Measurements from ENCODE around the gene PNMT.

DNA sequence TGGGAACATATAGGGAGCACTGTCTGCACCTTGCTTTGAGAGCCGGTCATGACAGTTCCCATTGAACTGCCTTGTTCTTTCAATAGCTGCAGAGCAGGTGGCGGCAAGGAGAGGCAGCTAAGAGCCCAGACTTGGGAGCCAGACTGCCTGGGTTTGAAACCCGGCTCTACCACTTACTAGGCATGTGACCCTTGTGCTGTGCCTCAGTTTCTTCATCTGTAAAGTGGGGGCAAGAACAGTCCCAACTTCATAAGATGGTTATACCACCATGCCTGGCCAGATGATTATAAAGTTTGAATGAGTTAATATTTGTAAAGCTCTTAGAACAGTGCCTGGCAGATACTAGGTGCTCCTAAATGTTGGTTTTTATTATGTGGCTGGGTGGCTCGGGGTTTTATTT lies 46.0 kb downstream of the PNMT start:
- TF ChIP-seq RAD21 (IDR thresholded peaks at IDR 0.05; ENCODE audit: low read length) = no peak
- TF ChIP-seq, protein P1, sequence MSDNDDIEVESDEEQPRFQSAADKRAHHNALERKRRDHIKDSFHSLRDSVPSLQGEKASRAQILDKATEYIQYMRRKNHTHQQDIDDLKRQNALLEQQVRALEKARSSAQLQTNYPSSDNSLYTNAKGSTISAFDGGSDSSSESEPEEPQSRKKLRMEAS (IDR thresholded peaks at IDR 0.05; ENCODE audit: low read depth) = no peak
- TF ChIP-seq POLR2AphosphoS5 (IDR thresholded peaks at IDR 0.05; ENCODE audit: low read depth, low read length) = no peak
- TF ChIP-seq, protein P2, sequence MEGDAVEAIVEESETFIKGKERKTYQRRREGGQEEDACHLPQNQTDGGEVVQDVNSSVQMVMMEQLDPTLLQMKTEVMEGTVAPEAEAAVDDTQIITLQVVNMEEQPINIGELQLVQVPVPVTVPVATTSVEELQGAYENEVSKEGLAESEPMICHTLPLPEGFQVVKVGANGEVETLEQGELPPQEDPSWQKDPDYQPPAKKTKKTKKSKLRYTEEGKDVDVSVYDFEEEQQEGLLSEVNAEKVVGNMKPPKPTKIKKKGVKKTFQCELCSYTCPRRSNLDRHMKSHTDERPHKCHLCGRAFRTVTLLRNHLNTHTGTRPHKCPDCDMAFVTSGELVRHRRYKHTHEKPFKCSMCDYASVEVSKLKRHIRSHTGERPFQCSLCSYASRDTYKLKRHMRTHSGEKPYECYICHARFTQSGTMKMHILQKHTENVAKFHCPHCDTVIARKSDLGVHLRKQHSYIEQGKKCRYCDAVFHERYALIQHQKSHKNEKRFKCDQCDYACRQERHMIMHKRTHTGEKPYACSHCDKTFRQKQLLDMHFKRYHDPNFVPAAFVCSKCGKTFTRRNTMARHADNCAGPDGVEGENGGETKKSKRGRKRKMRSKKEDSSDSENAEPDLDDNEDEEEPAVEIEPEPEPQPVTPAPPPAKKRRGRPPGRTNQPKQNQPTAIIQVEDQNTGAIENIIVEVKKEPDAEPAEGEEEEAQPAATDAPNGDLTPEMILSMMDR (IDR thresholded peaks at IDR 0.05) = no peak
- no peak for TF ChIP-seq EZH2phosphoT487 (IDR thresholded peaks at IDR 0.05; ENCODE audit: borderline replicate concordance, low read depth)
- no peak for TF ChIP-seq MXI1 (IDR thresholded peaks at IDR 0.05; ENCODE audit: low read depth, low read length)
- TF ChIP-seq TAF1 (IDR thresholded peaks at IDR 0.05; ENCODE audit: borderline replicate concordance, low read depth, low read length) = no peak
- no peak for TF ChIP-seq SMC3 (IDR thresholded peaks at IDR 0.05; ENCODE audit: low read depth, low read length)
- no peak for TF ChIP-seq NFIC (IDR thresholded peaks at IDR 0.05; ENCODE audit: borderline replicate concordance)
- TF ChIP-seq, protein P3, sequence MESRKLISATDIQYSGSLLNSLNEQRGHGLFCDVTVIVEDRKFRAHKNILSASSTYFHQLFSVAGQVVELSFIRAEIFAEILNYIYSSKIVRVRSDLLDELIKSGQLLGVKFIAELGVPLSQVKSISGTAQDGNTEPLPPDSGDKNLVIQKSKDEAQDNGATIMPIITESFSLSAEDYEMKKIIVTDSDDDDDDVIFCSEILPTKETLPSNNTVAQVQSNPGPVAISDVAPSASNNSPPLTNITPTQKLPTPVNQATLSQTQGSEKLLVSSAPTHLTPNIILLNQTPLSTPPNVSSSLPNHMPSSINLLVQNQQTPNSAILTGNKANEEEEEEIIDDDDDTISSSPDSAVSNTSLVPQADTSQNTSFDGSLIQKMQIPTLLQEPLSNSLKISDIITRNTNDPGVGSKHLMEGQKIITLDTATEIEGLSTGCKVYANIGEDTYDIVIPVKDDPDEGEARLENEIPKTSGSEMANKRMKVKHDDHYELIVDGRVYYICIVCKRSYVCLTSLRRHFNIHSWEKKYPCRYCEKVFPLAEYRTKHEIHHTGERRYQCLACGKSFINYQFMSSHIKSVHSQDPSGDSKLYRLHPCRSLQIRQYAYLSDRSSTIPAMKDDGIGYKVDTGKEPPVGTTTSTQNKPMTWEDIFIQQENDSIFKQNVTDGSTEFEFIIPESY (IDR thresholded peaks at IDR 0.05; ENCODE audit: borderline replicate concordance, low read depth) = no peak
- no peak for TF ChIP-seq YY1 (IDR thresholded peaks at IDR 0.05; ENCODE audit: low read depth)
- TF ChIP-seq GABPA (IDR thresholded peaks at IDR 0.05; ENCODE audit: low read depth) = no peak
- TF ChIP-seq RFX5 (IDR thresholded peaks at IDR 0.05; ENCODE audit: low read length) = no peak
- no peak for TF ChIP-seq JUND (IDR thresholded peaks at IDR 0.05)
